HG02642 (cell line): ENCODE data around the gene GSTCD.
"Not testable (repeated sequence)": the region's sequence is repeated elsewhere in the genome, so short reads cannot be mapped to it uniquely, and the experiment has no call there.

Source experiments
- ATAC-seq: cut with Tn5 transposase; IDR thresholded peaks from one replicate; pipeline ENCODE4 v1.9.1; 2021; ENCODE audit warnings: mild to moderate bottlenecking; ENCODE audit not compliant: unreplicated experiment, poor library complexity

Gene GSTCD

DNA sequence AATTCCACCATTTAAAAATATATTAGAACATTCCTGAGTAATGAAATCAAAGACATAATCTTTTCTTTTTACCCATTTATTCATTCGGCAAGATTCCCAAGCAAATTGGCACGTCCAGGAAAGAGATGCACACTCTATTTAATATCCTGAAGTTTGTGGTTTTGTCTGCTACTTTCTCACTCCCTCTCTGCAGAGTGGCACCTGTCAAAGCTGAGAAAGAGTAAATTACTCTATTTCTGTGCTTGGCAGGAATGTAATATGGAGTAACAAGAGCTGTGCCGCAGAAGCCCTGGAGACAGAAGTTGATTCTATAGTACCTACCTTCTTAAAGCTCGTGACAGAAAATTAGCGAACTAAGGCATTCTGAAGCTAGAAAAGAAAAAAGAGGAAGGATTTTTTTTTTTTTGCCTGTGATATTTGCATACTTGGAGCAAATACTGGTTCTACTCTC lies 5.5 kb downstream of the GSTCD start:
- ATAC-seq = peak; percentile 68

DNA sequence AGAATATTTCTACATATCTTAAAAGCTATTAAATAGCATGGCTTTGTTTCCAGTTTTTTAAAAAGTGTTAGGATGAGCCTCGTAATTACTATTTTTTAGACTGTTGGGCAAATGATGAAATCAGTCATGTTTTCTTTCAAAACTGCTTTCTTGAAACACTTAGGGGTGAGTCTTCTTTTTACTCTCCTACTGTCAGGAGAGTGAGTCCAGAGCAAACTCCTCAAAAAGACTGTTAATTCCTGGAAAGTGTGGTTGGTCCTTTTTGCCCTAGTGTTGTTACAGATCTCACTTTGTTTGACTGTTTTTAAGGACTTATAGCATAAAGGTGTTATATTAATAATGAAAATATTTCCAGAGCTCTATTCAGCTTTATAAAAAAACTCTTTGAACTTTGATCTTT lies 6.3 kb downstream of the GSTCD start:
- no peak for ATAC-seq

DNA sequence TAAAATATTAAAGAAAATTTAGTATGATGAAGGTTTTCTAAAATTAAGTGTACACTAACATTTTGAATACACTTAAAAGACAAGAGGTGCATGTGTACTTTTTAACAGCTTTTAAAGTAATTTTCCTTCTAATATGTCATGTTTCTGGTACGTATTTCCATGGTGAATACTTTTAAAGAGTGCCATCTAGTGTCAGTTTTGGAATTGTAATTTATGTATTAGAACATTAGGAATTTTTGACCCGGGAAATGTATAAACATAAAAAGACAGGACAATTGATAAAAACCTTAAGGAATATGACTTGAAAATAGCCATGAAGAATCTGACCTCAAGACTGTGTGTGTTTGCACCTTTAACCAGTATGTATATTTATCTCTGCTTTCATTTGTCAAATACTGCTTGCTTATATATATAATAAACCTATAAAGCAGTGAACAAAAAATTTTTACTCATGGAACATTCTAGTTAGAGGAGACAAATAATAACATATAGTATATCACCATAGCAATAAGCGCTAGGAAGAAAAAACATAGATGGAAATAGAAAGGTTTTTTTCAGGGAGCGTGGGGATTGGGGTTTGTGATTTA lies 7.2 kb downstream of the GSTCD start:
- no peak for ATAC-seq

DNA sequence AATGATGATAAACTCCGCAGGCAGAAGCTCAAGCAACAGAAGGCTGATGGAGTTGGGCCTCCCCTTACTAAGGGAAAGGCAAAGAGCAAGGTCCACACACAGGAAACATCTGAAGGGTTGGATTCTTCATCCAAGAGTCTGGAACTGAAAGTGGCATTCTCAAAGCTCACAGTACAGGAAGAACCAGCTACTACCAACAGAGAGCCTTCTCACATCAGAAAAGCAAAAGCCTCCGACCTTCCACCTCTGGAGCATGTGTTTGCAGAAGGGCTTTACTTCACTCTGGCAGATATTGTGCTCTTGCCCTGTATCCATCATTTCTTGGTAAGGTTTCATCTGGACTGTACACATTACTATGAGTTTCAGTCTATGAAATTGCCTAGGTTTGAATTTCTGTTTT lies 10.6 kb downstream of the GSTCD start:
- ATAC-seq = no peak

DNA sequence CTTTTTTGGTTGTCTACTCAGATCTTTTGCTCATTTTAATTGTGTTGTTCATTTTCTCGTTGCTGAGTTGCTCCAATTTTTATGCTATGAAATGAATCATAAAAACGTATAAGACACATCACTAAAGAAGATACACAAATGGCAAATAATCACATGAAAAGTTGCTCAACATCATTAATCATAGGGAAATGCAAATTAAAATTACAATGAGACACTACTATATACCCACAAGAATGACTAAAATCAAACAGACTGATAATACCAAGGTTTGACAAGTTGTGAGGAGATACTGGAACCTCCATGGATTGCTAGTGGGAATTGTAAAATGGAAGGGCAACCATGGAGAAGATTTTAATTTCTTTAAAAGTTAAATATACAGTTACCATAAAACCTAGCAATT lies 17.0 kb downstream of the GSTCD start:
- ATAC-seq = no peak

DNA sequence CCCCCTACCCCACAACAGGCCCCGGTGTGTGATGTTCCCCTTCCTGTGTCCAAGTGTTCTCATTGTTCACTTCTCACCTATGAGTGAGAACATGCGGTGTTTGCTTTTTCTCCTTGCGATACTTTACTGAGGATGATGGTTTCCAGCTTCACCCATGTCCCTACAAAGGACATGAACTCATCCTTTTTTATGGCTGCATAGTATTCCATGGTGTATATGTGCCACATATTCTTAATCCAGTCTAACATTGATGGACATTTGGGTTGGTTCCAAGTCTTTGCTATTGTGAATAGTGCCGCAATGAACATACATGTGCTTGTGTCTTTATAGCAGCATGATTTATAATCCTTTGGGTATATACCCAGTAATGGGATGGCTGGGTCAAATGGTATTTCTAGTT lies 21.3 kb downstream of the GSTCD start:
- not testable (repeated sequence) for ATAC-seq

DNA sequence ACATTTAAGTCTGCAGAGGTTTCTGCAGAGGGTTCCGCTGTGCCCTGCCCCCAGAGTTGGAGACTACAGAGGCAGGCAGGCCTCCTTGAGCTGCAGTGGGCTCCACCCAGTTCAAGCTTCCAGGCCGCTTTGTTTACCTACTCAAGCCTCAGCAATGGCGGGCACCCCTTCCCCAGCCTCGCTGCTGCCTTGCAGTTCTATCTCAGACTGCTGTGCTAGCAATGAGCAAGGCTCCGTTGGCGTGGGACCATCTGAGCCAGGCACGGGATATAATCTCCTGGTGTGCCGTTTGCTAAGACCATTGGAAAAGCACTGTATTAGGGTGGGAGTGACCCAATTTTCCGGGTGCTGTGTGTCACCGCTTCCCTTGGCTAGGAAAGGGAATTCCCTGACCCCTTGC lies 26.6 kb downstream of the GSTCD start:
- not testable (repeated sequence) for ATAC-seq

DNA sequence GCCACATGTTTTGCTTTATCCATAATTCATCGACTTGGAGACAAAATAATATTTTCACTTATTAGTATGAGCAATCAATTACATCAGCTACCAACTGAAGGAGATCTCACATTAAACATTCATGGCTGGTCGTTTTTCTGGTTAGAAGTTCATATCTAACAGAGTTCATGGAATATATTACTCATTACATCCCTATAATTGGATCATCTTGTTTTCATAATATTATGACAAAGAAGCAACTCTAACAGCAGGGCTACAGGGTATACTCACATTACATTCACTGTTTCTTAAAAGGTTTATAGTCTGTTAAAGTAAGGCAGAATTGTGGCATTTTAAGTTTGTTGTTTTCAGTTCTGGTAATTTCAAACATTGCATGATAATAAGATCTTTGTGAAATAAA lies 33.0 kb downstream of the GSTCD start:
- no peak for ATAC-seq

DNA sequence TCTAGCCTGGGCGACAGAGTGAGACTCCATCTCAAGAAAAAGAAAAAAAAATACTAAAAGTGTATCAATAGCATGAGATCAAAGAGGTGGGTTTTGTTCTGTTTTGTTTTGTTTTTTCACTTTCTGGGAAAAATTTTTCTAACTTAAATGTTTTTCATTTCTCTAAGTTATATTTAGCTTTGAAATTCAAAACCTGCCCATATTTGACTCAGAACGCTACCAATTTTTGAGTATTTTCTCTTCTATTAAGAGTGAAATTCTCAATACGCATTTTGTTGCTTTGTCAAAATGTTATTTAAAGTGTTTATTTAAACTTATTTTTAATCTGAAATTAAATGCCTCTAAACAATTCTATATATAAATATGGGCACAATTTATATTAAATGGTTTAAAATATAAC lies 39.6 kb downstream of the GSTCD start:
- ATAC-seq = no peak

DNA sequence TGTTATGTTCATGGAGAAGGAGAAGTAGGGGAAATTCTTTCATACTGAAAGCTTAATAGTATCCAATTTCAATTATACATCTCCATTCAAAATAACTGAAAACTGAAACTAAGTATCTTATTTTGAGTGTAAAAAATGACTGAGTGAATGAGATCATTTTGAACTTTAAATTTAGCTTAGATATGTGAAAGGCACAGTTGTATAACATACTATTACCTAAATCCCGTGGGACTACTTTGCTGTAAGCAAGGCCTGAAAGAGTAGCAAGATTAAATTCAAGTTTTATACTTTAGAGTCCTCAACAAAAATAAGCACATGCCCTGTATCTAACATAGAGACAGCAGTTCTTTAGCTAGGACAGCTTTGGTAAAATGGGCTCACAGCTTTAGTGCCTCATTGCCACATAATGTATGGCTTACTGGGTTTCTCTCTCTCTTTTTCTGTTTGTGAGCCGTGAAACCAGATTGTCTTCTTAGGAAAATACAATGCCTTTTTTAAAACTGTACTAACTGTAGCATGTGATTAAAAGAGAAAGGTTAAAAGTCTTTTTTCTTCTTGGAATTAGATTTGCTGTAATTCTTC lies 43.2 kb downstream of the GSTCD start:
- no peak for ATAC-seq

DNA sequence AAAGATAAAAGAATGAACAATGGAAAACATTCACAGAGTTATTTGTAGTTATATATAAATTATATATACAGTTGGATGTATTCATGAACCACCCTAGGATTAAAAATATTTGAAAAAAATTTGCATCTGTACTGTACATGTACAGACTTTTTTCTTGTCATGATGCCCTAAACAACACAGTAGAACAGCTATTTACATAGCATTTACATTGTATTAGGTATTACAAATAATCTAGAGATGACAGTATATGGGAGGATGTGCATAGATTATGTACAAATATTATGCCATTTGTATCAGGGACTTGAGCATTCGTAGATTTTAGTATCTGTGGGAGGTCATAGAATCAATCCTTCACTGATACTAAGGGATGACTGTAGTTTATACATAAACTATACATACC lies 44.8 kb downstream of the GSTCD start:
- ATAC-seq = no peak

DNA sequence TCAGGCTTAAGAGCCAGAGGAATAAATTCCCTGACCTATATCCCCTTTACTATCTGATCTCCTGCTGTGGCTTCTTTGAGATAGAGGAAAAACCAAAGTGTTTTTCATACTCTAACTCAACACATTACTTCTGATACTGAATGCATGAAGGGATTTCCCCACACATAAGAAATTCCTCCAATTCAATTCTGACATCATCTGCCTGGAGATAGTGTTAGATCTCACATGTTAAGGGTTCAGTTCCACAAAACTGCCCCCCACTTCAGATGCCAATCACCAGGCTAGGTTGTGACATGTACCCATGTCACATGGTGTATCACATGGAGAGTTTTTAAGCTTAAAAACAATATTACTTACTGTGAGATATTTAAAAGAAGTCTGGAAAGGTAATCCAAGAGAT lies 46.8 kb downstream of the GSTCD start:
- ATAC-seq = no peak

DNA sequence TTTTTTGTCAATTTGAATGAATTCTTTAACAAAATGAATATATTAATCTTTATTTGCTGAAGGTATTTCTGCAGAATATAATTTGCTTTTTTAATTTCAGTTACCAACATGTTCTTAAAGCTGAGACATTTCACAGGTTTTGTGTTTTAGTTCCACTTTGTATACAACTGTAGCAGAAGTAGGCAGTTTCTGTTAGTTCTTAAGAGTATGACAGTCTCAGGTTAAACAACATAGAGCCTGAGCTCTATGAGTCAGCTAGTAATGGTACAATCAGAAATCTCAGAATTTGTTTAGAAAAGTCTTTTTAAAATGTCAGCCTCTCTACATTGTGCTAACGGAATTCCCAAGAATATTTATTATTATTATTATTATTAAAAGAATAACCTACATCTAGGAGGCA lies 50.4 kb downstream of the GSTCD start:
- ATAC-seq = no peak

DNA sequence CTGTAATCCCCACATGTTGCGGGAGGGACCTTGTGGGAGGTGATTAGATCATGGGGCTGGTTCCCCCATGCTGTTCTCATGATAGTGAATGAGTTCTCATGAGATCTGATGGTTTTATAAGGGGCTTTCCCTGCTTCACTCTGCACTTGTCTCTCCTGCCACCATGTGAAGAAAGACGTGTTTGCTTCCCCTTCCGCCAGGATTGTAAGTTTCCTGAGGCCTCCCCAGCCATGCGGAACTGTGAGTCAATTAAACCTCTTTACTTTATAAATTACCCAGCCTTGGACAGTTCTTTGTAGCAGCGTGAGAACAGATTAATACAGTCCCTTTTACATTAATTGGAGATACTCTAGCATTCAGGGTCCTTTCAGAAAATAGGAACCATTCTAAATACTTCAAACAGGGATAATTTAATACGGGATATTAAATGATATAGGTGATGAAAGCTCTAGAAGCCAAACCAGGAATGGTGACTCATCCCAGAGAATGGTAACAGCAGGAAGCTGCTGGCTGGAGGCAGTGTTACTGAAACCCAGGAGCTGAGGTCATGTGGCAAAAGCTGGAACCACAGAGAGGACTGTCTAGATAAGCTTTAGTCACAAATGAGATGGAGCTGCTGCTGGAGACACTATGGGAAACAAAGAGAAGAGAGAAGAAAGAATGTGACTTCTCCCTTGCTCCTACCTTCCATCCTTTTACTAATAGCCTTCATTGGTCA lies 57.3 kb downstream of the GSTCD start:
- ATAC-seq = no peak

DNA sequence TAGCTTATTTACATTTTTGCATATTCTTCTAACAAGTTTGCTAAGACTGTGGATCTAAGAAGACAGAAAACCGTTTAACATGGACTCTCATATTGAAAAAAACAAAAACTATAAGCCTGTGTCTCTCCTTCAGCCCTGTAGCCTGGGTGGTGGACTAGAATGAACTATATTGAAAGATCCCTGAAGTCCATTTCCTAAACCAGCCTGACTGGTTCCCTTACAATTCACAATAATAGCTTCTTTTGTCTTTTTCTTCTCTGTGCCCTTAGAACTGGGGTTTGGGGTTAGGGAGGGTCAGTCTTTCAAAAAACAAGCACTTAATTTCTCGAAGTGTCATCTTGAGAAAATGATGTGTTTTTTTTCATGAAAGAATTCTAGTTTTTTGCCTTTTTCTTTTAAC lies 59.0 kb downstream of the GSTCD start:
- ATAC-seq = no peak

DNA sequence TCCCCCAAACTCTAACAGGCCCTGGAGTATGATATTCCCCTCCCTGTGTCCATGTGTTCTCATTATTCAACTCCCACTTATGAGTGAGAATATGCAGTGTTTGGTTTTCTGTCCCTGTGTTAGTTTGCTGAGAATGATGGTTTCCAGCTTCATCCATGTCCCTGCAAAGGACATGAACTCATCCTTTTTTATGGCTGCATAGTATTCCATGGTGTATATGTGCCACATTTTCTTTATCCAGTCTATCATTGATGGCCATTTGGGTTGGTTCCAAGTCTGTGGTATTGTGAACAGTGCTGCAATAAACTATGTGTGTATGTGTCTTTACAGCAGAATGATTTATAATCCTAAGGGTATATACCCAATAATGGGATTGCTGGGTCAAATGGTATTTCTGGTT lies 61.9 kb downstream of the GSTCD start:
- not testable (repeated sequence) for ATAC-seq

DNA sequence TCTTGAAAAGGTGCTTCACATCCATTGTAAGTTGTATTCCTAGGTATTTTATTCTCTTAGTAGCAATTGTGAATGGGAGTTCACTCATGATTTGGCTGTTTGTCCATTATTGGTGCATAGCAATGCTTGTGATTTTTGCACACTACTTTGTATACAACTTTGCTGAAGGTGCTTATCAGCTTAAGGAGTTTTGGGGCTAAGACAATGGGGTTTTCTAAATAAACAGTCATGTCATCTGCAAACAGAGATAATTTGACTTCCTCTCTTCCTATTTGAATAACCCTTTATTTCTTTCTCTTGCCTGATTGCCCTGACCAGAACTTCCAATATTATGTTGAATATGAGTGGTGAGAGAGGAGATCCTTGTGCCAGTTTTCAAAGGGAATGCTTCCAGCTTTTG lies 63.5 kb downstream of the GSTCD start:
- not testable (repeated sequence) for ATAC-seq

DNA sequence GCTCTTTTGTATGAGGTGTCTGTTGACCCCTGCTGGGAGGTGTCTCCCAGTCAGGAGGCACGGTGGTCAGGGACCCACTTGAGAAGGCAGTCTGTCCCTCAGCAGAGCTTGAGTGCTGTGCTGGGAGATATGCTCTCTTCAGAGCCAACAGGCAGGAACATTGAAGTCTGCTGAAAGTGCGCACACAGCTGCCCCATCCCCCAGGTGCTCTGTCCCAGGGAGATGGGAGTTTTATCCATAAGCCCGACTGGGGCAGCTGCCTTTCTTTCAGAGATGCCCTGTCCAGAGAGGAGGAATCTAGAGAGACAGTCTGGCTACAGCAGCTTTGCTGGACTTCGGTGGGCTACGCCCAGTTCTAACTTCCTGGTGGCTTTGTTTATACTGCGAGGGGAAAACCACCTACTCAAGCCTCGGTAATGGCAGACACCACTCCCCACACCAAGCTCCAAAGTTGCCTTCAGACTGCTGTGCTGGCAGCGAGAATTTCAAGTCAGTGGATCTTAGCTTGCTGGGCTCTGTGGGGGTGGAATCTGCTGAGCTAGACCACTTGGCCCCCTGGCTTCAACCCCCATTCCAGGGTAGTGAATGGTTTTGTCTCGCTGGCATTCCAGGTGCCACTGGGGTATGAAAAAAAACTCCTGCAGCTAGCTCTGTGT lies 67.3 kb downstream of the GSTCD start:
- not testable (repeated sequence) for ATAC-seq

DNA sequence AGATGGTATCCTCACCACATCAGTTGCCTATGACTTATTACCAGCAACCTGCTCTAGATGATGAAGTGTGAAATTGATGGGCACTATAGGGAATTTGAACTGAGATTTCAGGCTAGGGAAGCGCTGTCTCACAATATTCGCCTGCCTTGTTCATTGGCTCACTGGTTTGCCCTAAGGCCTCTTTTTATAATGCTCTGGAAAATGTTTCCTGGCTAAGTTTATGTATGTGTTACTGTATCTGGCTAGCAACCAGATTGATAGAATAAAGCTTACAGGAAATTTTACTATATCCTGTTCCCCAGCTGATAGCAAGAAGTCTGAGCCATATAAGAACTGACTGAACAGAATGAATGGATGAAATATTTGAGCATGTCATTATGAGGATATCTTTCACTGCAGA lies 71.6 kb downstream of the GSTCD start:
- ATAC-seq = no peak

DNA sequence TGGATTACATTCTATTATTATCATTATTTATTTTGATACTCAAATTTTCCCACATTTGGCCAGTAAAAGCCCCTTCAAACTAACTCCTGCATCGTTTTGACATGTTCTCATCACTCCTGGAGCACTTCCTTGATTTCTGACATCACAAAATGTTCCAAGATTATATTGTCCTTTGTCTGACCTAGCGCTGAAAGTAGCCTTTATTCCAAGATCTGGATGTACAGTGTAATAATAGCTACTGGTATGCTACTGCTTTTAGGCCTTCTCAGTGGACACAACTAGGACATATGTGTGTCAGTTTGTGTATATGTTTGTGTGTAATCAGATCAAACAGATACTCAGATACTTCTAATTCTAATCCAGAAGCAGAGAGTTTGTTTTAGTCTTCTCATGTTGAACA lies 76.2 kb downstream of the GSTCD start:
- no peak for ATAC-seq

DNA sequence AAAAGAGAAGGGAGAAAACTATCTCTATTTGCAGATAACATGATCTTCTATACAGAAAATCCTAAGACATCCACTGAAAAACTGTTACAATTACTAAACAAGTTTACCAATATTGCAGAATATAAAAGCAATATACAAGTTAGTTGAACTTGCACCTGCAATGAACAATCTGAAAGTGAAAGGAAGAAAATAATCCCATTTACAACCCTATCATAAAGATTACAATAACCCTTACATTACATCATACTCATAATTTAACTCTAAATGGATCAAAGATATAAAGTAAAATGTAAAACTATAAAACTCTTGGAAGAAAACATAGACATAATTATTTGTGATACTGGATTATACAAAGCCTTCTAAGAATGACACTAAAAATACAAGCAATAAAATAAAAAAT lies 77.2 kb downstream of the GSTCD start:
- ATAC-seq = no peak
